GM23338 (cell line): Measurements from ENCODE around the gene ARFIP1. TPM values are rescaled to one million over a fixed set of nuclear protein-coding genes. Genes with fewer than 3 reads are reported as not detected.

Experiments
- ATAC-seq: fragments of 200-7000 bp; cut with Tn5 transposase; 3 replicates; pipeline ENCODE4 v1.9.1; 2020
- DNase-seq: peaks from one replicate; pipeline ENCODE4 v3.0.0-alpha.2; 2015; ENCODE audit warnings: low spot score
- H2AFZ ChIP-seq: fragments of 200-600 bp; sonication (generic); 2 replicates; pipeline ENCODE4 v1.8.0; 2016; ENCODE audit warnings: antibody characterized with exemption, mild to moderate bottlenecking, moderate library complexity
- H3F3A ChIP-seq: fragments of 200-600 bp; sonication (generic); replicated peaks from 2 replicates; pipeline ENCODE4 v1.8.0; 2017; ENCODE audit warnings: antibody characterized with exemption, mixed run types, low read depth
- H3K27ac ChIP-seq: fragments of 200-600 bp; sonication (generic); 2 replicates; pipeline ENCODE4 v1.6.1; 2016; ENCODE audit warnings: low read depth
- H3K27me3 ChIP-seq: fragments of 200-600 bp; sonication (generic); 2 replicates; pipeline ENCODE4 v1.8.0; 2016; ENCODE audit warnings: mild to moderate bottlenecking, mixed run types, moderate library complexity; ENCODE audit not compliant: insufficient read depth
- H3K36me3 ChIP-seq: fragments of 200-600 bp; sonication (generic); 2 replicates; pipeline ENCODE4 v1.8.0; 2016; ENCODE audit warnings: mild to moderate bottlenecking; ENCODE audit not compliant: insufficient read depth
- H3K4me1 ChIP-seq: fragments of 200-600 bp; sonication (generic); 2 replicates; pipeline ENCODE4 v1.8.0; 2016; ENCODE audit warnings: mild to moderate bottlenecking, moderate library complexity; ENCODE audit not compliant: insufficient read depth
- H3K4me2 ChIP-seq: fragments of 200-600 bp; sonication (generic); 2 replicates; pipeline ENCODE4 v1.7.1; 2017; ENCODE audit warnings: mixed run types
- H3K4me3 ChIP-seq: fragments of 200-600 bp; sonication (generic); 2 replicates; pipeline ENCODE4 v1.6.1; 2016; ENCODE audit warnings: mixed run types
- H3K79me2 ChIP-seq: fragments of 200-600 bp; sonication (generic); replicated peaks from 2 replicates; pipeline ENCODE4 v1.8.0; 2017; ENCODE audit warnings: mild to moderate bottlenecking; ENCODE audit not compliant: insufficient read depth
- H3K9me2 ChIP-seq: fragments of 200-600 bp; sonication (generic); 2 replicates; pipeline ENCODE4 v1.8.0; 2017; ENCODE audit not compliant: insufficient read depth
- H4K20me1 ChIP-seq: fragments of 200-600 bp; sonication (generic); replicated peaks from 2 replicates; pipeline ENCODE4 v1.8.0; 2017; ENCODE audit warnings: mild to moderate bottlenecking; ENCODE audit not compliant: insufficient read depth
- H3K27ac Mint-ChIP-seq: 2 replicates; pipeline ENCODE4 v1.8.0; 2020; ENCODE audit warnings: inconsistent platforms, mild to moderate bottlenecking, moderate library complexity, mixed read lengths
- H3K27me3 Mint-ChIP-seq: 3 replicates; pipeline ENCODE4 v1.8.0; 2022; ENCODE audit warnings: low read depth, mild to moderate bottlenecking, moderate library complexity, mixed read lengths, inconsistent platforms; ENCODE audit not compliant: insufficient read depth, poor library complexity
- H3K36me3 Mint-ChIP-seq: 3 replicates; pipeline ENCODE4 v1.8.0; 2021; ENCODE audit warnings: low read depth, mild to moderate bottlenecking, inconsistent platforms, moderate library complexity, mixed read lengths
- H3K4me1 Mint-ChIP-seq: 3 replicates; pipeline ENCODE4 v1.8.0; 2020; ENCODE audit warnings: mild to moderate bottlenecking, inconsistent platforms, mixed read lengths
- H3K4me3 Mint-ChIP-seq: 3 replicates; pipeline ENCODE4 v1.8.0; 2021; ENCODE audit warnings: moderate library complexity, mild to moderate bottlenecking, inconsistent platforms, mixed read lengths
- H3K9me3 Mint-ChIP-seq: 3 replicates; pipeline ENCODE4 v1.8.0; 2020; ENCODE audit warnings: moderate library complexity, mild to moderate bottlenecking, inconsistent platforms, mixed read lengths
- CREB1 ChIP-seq: fragments of 250-450 bp; sonication (Bioruptor Pico); IDR thresholded peaks from 2 replicates; pipeline ENCODE4 v1.5.0; 2020; ENCODE audit warnings: low read depth, mild to moderate bottlenecking, moderate library complexity
- EZH2 ChIP-seq: fragments of 200-600 bp; sonication (generic); IDR thresholded peaks from one replicate; pipeline ENCODE4 v1.8.0; 2017; ENCODE audit warnings: antibody characterized with exemption, mild to moderate bottlenecking, low read depth; ENCODE audit not compliant: unreplicated experiment
- JUNB ChIP-seq: IDR thresholded peaks from one replicate; pipeline ENCODE4 v1.6.1; 2016; ENCODE audit warnings: antibody characterized with exemption; ENCODE audit not compliant: unreplicated experiment
- NANOG ChIP-seq: IDR thresholded peaks from 2 replicates; pipeline ENCODE4 v1.6.1; 2016; ENCODE audit warnings: antibody characterized with exemption, borderline replicate concordance
- POLR2AphosphoS5 ChIP-seq: IDR thresholded peaks from 2 replicates; pipeline ENCODE4 v1.6.1; 2016; ENCODE audit warnings: antibody characterized with exemption, low read depth
- ZNF114 ChIP-seq: fragments of 250-450 bp; sonication (Bioruptor Pico); IDR thresholded peaks from 2 replicates; pipeline ENCODE4 v1.5.0; 2020; ENCODE audit warnings: mild to moderate bottlenecking, moderate library complexity
- polyA plus RNA-seq: library from polyadenylated mRNA; unstranded; fragments of >200 nt; fragmentation: Nextera tagmentation; extraction: Ambion mirVana; gene quantifications from 2 replicates; pipeline ENCODE4 v1.2.1, GENCODE V29; 2016
- total RNA-seq: library from RNA; depleted of rRNA; stranded (reverse); fragments of >200 nt; shearing (Covaris generic); gene quantifications from 2 replicates; pipeline ENCODE4 v1.2.3, GENCODE V29; 2014
- TF ChIP-seq, protein P1 (sequence below): IDR thresholded peaks from 2 replicates; pipeline ENCODE4 v1.6.1; 2016; ENCODE audit warnings: antibody characterized with exemption
- TF ChIP-seq, protein P2 (sequence below): fragments of 250-450 bp; sonication (Bioruptor Pico); IDR thresholded peaks from 2 replicates; pipeline ENCODE4 v1.5.0; 2020; ENCODE audit warnings: mild to moderate bottlenecking, moderate library complexity

The ARFIP1 gene
- total and polyA plus RNA-seq, 2 experiments from 2014 or later: 46.0 to 49.6 TPM

GRCh38 chr4:152898606-152899005, 118.9 kb downstream of the ARFIP1 start (continued):
- TF ChIP-seq, protein P1, sequence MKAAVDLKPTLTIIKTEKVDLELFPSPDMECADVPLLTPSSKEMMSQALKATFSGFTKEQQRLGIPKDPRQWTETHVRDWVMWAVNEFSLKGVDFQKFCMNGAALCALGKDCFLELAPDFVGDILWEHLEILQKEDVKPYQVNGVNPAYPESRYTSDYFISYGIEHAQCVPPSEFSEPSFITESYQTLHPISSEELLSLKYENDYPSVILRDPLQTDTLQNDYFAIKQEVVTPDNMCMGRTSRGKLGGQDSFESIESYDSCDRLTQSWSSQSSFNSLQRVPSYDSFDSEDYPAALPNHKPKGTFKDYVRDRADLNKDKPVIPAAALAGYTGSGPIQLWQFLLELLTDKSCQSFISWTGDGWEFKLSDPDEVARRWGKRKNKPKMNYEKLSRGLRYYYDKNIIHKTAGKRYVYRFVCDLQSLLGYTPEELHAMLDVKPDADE: no peak

DNA sequence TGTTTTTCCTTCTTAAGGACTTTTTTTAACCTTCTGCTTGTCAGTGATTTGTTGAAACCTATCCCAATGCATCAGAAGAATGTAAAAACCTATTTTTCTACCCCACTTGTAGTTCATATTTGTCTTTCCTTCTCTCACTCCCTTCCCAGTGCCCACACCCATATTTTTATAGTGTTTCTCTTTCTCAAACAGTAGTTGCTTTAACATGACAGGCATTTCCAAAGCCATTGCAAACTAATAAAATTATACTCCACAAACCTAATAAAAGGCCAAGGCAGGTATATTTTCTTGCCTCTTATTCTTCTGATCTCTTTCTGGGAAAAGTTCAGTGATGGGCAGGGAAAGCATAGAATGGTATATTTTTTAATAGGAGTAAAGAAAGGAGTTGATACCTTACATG, 120.6 kb downstream of the ARFIP1 start:
- no peaks in the 10 kb centered on the region for H3K9me3 Mint-ChIP-seq
- peaks cover 13% of the 10 kb centered on the region; the same call in 2 of the 3 replicates for H3K4me1 Mint-ChIP-seq
- Histone ChIP-seq H3K79me2 (no peaks in the 10 kb centered on the region), H2AFZ (no peak overlapping the region), H3K4me1 (peaks cover 11% of the 10 kb centered on the region; the same call in 1 of the 2 replicates), H3K4me2 (no peak overlapping the region), H3K4me3 (no peak overlapping the region), H3F3A (no peaks in the 10 kb centered on the region), H3K27ac (no peak overlapping the region), H4K20me1 (no peaks in the 10 kb centered on the region), H3K9me2 (no peaks in the 10 kb centered on the region), H3K27me3 (no peaks in the 10 kb centered on the region), H3K36me3 (no peaks in the 10 kb centered on the region)
- ATAC-seq: no peak
- H3K4me3 Mint-ChIP-seq: no peak overlapping the region
- H3K27me3 Mint-ChIP-seq: no peaks in the 10 kb centered on the region
- no peak for TF ChIP-seq EZH2
- TF ChIP-seq JUNB: no peak
- TF ChIP-seq NANOG: no peak
- TF ChIP-seq ZNF114 (CRISPR knock-in tag): no peak
- TF ChIP-seq, protein P2, sequence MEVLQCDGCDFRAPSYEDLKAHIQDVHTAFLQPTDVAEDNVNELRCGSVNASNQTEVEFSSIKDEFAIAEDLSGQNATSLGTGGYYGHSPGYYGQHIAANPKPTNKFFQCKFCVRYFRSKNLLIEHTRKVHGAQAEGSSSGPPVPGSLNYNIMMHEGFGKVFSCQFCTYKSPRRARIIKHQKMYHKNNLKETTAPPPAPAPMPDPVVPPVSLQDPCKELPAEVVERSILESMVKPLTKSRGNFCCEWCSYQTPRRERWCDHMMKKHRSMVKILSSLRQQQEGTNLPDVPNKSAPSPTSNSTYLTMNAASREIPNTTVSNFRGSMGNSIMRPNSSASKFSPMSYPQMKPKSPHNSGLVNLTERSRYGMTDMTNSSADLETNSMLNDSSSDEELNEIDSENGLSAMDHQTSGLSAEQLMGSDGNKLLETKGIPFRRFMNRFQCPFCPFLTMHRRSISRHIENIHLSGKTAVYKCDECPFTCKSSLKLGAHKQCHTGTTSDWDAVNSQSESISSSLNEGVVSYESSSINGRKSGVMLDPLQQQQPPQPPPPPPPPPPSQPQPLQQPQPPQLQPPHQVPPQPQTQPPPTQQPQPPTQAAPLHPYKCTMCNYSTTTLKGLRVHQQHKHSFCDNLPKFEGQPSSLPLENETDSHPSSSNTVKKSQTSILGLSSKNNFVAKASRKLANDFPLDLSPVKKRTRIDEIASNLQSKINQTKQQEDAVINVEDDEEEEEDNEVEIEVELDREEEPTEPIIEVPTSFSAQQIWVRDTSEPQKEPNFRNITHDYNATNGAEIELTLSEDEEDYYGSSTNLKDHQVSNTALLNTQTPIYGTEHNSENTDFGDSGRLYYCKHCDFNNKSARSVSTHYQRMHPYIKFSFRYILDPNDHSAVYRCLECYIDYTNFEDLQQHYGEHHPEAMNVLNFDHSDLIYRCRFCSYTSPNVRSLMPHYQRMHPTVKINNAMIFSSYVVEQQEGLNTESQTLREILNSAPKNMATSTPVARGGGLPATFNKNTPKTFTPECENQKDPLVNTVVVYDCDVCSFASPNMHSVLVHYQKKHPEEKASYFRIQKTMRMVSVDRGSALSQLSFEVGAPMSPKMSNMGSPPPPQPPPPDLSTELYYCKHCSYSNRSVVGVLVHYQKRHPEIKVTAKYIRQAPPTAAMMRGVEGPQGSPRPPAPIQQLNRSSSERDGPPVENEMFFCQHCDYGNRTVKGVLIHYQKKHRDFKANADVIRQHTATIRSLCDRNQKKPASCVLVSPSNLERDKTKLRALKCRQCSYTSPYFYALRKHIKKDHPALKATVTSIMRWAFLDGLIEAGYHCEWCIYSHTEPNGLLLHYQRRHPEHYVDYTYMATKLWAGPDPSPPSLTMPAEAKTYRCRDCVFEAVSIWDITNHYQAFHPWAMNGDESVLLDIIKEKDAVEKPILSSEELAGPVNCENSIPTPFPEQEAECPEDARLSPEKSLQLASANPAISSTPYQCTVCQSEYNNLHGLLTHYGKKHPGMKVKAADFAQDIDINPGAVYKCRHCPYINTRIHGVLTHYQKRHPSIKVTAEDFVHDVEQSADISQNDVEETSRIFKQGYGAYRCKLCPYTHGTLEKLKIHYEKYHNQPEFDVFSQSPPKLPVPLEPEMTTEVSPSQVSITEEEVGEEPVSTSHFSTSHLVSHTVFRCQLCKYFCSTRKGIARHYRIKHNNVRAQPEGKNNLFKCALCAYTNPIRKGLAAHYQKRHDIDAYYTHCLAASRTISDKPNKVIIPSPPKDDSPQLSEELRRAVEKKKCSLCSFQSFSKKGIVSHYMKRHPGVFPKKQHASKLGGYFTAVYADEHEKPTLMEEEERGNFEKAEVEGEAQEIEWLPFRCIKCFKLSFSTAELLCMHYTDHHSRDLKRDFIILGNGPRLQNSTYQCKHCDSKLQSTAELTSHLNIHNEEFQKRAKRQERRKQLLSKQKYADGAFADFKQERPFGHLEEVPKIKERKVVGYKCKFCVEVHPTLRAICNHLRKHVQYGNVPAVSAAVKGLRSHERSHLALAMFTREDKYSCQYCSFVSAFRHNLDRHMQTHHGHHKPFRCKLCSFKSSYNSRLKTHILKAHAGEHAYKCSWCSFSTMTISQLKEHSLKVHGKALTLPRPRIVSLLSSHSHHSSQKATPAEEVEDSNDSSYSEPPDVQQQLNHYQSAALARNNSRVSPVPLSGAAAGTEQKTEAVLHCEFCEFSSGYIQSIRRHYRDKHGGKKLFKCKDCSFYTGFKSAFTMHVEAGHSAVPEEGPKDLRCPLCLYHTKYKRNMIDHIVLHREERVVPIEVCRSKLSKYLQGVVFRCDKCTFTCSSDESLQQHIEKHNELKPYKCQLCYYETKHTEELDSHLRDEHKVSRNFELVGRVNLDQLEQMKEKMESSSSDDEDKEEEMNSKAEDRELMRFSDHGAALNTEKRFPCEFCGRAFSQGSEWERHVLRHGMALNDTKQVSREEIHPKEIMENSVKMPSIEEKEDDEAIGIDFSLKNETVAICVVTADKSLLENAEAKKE: no peak
- TF ChIP-seq CREB1 (CRISPR knock-in tag): no peak
- TF ChIP-seq POLR2AphosphoS5: no peak
- DNase-seq: no peak
- peaks cover 8% of the 10 kb centered on the region; the same call in 2 of the 3 replicates for H3K36me3 Mint-ChIP-seq
- H3K27ac Mint-ChIP-seq: no peak overlapping the region
